RWPE2 (cell line): ENCODE data around the gene PPY.
A peak's percentile ranks its signal among the peaks of the same experiment; 100 is the strongest.

ENCODE experiments used
- ATAC-seq: fragments of 200-7000 bp; cut with Tn5 transposase; 3 replicates; pipeline ENCODE4 v1.9.1; 2021; ENCODE audit warnings: low read depth
- DNase-seq: peaks from one replicate; pipeline ENCODE4 v3.0.0-alpha.2; 2020; ENCODE audit warnings: low spot score
- H3K27ac ChIP-seq: fragments of 450-650 bp; 2 replicates; pipeline ENCODE4 v1.5.1; 2017; ENCODE audit warnings: mild to moderate bottlenecking; ENCODE audit not compliant: poor library complexity, severe bottlenecking
- H3K27me3 ChIP-seq: fragments of 250-450 bp; sonication (Bioruptor Pico); 2 replicates; pipeline ENCODE4 v1.5.1; 2021; ENCODE audit warnings: mild to moderate bottlenecking, moderate library complexity; ENCODE audit not compliant: insufficient read depth, poor library complexity, severe bottlenecking
- H3K36me3 ChIP-seq: fragments of 250-450 bp; sonication (Bioruptor Pico); 2 replicates; pipeline ENCODE4 v1.5.1; 2020; ENCODE audit warnings: low read depth, mild to moderate bottlenecking, moderate library complexity
- H3K4me1 ChIP-seq: fragments of 250-450 bp; sonication (Bioruptor Pico); 2 replicates; pipeline ENCODE4 v1.5.1; 2021; ENCODE audit warnings: mild to moderate bottlenecking, moderate library complexity; ENCODE audit not compliant: insufficient read depth, poor library complexity, severe bottlenecking
- H3K4me3 ChIP-seq: fragments of 250-450 bp; sonication (Bioruptor Pico); 2 replicates; pipeline ENCODE4 v1.5.1; 2021; ENCODE audit warnings: mild to moderate bottlenecking, moderate library complexity; ENCODE audit not compliant: severe bottlenecking
- H3K9me3 ChIP-seq: fragments of 250-450 bp; sonication (Bioruptor Pico); 2 replicates; pipeline ENCODE4 v1.5.1; 2021; ENCODE audit warnings: mild to moderate bottlenecking, moderate library complexity; ENCODE audit not compliant: severe bottlenecking
- CTCF ChIP-seq: fragments of 450-650 bp; IDR thresholded peaks from one replicate; pipeline ENCODE4 v1.5.1; 2017; ENCODE audit warnings: mild to moderate bottlenecking, moderate library complexity; ENCODE audit not compliant: poor library complexity, severe bottlenecking

The PPY gene

GRCh38 chr17:43907425-43907981 lies 34.8 kb downstream of the PPY start, which contains the start of gene MPP2:
Gene MPP2 (minus strand): TSS chr17:43907536. CDS start chr17:43904460, 3,076 bp downstream.
- peak; percentile 51 for ATAC-seq

GRCh38 chr17:43906951-43907424 lies 35.3 kb downstream of the PPY start:
- H3K27me3 ChIP-seq: peaks cover 17% of the 10 kb centered on the region
- no peaks in the 10 kb centered on the region for H3K9me3 ChIP-seq
- H3K4me3 ChIP-seq: peak overlapping the region; percentile 41
- ATAC-seq: 0 out of 3 replicates have a peak, but pooled peaks have one; percentile 1
- no peaks in the 10 kb centered on the region for H3K36me3 ChIP-seq
- TF ChIP-seq CTCF: no peak
- no peak for DNase-seq
- no peak overlapping the region for H3K27ac ChIP-seq
- peaks cover 4% of the 10 kb centered on the region for H3K4me1 ChIP-seq

More at GRCh38 chr17:43907425-43907981, 34.8 kb downstream of the PPY start, which contains the start of gene MPP2:
- Histone ChIP-seq H3K27me3 (peaks cover 17% of the 10 kb centered on the region), H3K9me3 (no peaks in the 10 kb centered on the region), H3K4me1 (peaks cover 4% of the 10 kb centered on the region), H3K27ac (no peak within 1 kb of the TSS), H3K36me3 (no peaks in the 10 kb centered on the region), H3K4me3 (peak within 1 kb of the TSS; percentile 41)
- no peak for DNase-seq
- TF ChIP-seq CTCF: no peak

GRCh38 chr17:43905985-43906852 lies 36.1 kb downstream of the PPY start:
- H3K27me3 ChIP-seq: peaks cover 17% of the 10 kb centered on the region
- H3K9me3 ChIP-seq: no peaks in the 10 kb centered on the region
- H3K36me3 ChIP-seq: no peaks in the 10 kb centered on the region
- peak overlapping the region; percentile 41 for H3K4me3 ChIP-seq
- H3K27ac ChIP-seq: no peak overlapping the region
- ATAC-seq (peak; percentile 68), DNase-seq (no peak)
- TF ChIP-seq CTCF: no peak
- peaks cover 4% of the 10 kb centered on the region for H3K4me1 ChIP-seq

- peaks cover 4% of the 10 kb centered on the region for H3K4me1 ChIP-seq
- DNase-seq: no peak
- H3K9me3 ChIP-seq: no peaks in the 10 kb centered on the region
- H3K4me3 ChIP-seq: no peak overlapping the region
- ATAC-seq: no peak
- peaks cover 17% of the 10 kb centered on the region for H3K27me3 ChIP-seq
- no peaks in the 10 kb centered on the region for H3K36me3 ChIP-seq
- TF ChIP-seq CTCF: no peak
- no peak overlapping the region for H3K27ac ChIP-seq
Observed at GRCh38 chr17:43905400-43905984, 36.8 kb downstream of the PPY start.
